ENCODE data around the gene CNNM2.

Gene CNNM2

GRCh38 chr10:103013416-103013815 lies 95.3 kb downstream of the CNNM2 start:
- no peaks in the 10 kb centered on the region for H3K36me3 ChIP-seq (ENCODE audit: insufficient read depth, low read length)
- no peaks in the 10 kb centered on the region for H3K79me2 ChIP-seq (ENCODE audit: insufficient read depth, low read length)
- no peak overlapping the region for H2AFZ ChIP-seq (ENCODE audit: low read length)
- TF ChIP-seq, protein P1, sequence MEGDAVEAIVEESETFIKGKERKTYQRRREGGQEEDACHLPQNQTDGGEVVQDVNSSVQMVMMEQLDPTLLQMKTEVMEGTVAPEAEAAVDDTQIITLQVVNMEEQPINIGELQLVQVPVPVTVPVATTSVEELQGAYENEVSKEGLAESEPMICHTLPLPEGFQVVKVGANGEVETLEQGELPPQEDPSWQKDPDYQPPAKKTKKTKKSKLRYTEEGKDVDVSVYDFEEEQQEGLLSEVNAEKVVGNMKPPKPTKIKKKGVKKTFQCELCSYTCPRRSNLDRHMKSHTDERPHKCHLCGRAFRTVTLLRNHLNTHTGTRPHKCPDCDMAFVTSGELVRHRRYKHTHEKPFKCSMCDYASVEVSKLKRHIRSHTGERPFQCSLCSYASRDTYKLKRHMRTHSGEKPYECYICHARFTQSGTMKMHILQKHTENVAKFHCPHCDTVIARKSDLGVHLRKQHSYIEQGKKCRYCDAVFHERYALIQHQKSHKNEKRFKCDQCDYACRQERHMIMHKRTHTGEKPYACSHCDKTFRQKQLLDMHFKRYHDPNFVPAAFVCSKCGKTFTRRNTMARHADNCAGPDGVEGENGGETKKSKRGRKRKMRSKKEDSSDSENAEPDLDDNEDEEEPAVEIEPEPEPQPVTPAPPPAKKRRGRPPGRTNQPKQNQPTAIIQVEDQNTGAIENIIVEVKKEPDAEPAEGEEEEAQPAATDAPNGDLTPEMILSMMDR (IDR thresholded peaks at IDR 0.05; ENCODE audit: low read length), result no peak
- no peak for TF ChIP-seq EZH2 (IDR thresholded peaks at IDR 0.05; ENCODE audit: borderline replicate concordance, low read length)
- no peak overlapping the region for H3K9ac ChIP-seq (ENCODE audit: low read length)
- H3K9me2 ChIP-seq (ENCODE audit: low read depth, low read length), result no peaks in the 10 kb centered on the region
- H3F3A ChIP-seq (ENCODE audit: insufficient read depth, low read length), result no peaks in the 10 kb centered on the region
- no peaks in the 10 kb centered on the region for H3K4me1 ChIP-seq (ENCODE audit: insufficient read depth, low read length, severe bottlenecking)
- H3K27me3 ChIP-seq (ENCODE audit: insufficient read depth, low read length), result no peaks in the 10 kb centered on the region
- no peak overlapping the region for H3K4me3 ChIP-seq (ENCODE audit: low read depth, low read length, poor library complexity, severe bottlenecking)
- H3K9me3 ChIP-seq (ENCODE audit: low read length), result no peaks in the 10 kb centered on the region
- no peak overlapping the region for H3K27ac ChIP-seq (ENCODE audit: low read depth, low read length, poor library complexity, severe bottlenecking)
- H4K20me1 ChIP-seq (ENCODE audit: insufficient read depth, low read length), result no peaks in the 10 kb centered on the region
- no peak overlapping the region for H3K4me2 ChIP-seq (ENCODE audit: low read length)

DNA sequence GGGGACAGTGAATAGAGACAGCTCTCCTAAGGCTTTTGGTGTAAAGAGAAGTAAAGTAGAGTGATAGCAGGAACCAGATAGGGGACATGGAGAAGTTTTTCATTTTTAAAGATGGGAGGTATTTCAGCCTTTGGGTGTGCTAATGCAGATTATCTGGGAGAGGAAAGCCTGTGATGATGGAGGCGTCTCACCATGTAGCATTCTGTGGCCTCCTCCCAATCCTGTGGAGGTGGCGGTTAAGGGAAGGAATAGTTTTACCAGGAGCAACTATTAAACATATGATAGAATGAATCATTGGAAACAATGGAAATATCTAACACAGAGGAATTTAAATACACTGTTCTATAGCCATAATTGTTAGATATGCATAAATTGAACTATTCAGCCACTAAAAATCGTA lies 101.3 kb downstream of the CNNM2 start:
- Histone ChIP-seq H3K9me2 (ENCODE audit: low read depth, low read length) (no peaks in the 10 kb centered on the region), H3F3A (ENCODE audit: insufficient read depth, low read length) (no peaks in the 10 kb centered on the region), H3K4me2 (ENCODE audit: low read length) (no peak overlapping the region), H3K27ac (ENCODE audit: low read depth, low read length, poor library complexity, severe bottlenecking) (no peak overlapping the region), H3K79me2 (ENCODE audit: insufficient read depth, low read length) (no peaks in the 10 kb centered on the region), H3K27me3 (ENCODE audit: insufficient read depth, low read length) (no peaks in the 10 kb centered on the region), H3K36me3 (ENCODE audit: insufficient read depth, low read length) (no peaks in the 10 kb centered on the region), H3K9ac (ENCODE audit: low read length) (no peak overlapping the region), H3K9me3 (ENCODE audit: low read length) (no peaks in the 10 kb centered on the region), H2AFZ (ENCODE audit: low read length) (no peak overlapping the region), H3K4me3 (ENCODE audit: low read depth, low read length, poor library complexity, severe bottlenecking) (no peak overlapping the region), H3K4me1 (ENCODE audit: insufficient read depth, low read length, severe bottlenecking) (no peaks in the 10 kb centered on the region), H4K20me1 (ENCODE audit: insufficient read depth, low read length) (no peaks in the 10 kb centered on the region)
- no peak for TF ChIP-seq EZH2 (IDR thresholded peaks at IDR 0.05; ENCODE audit: borderline replicate concordance, low read length)
- TF ChIP-seq, protein P1 (IDR thresholded peaks at IDR 0.05; ENCODE audit: low read length), result no peak

DNA sequence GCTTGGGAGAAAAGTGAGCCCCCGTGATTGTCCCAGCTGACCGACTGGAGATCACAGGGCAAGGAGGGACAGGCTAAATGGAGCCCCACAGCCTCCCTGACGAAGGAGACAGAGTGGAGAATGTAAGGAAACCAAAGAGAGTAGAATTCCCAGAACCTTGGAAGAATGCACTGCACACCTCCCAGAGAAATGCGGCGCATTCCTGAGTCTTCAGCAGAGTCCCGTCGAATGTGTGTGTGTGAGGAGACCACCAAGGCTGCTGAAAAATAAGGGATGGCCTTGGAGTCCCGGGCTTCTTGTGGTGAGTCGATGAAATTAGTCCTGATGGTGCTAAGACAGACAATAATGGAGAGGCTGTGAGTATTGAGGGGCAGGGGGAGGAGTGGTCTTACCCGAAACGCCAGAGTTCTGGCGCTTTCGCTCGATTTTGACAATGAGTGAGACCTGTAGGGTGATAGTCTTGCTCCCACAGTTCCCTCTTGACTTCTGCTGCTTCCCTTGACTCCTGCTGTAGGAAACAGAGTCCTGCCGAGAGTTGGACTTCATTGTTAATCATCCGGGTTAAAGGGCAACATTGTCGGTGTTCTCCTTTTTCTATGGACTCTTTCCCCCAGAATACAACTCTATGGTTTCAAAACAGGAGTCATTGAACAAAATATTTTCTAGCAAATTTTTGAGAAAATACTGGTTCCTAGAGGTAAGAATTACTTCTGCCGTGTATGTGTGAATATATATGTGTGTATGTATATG lies 103.2 kb downstream of the CNNM2 start:
- no peaks in the 10 kb centered on the region for H3K9me3 ChIP-seq (ENCODE audit: low read length)

More for the DNA sequence above, 103.2 kb downstream of the CNNM2 start:
- H3K27ac ChIP-seq (ENCODE audit: low read depth, low read length, poor library complexity, severe bottlenecking), result no peak overlapping the region
- H3K9me2 ChIP-seq (ENCODE audit: low read depth, low read length), result no peaks in the 10 kb centered on the region
- no peaks in the 10 kb centered on the region for H3F3A ChIP-seq (ENCODE audit: insufficient read depth, low read length)
- H3K27me3 ChIP-seq (ENCODE audit: insufficient read depth, low read length), result no peaks in the 10 kb centered on the region
- no peak for TF ChIP-seq EZH2 (IDR thresholded peaks at IDR 0.05; ENCODE audit: borderline replicate concordance, low read length)
- TF ChIP-seq, protein P1 (IDR thresholded peaks at IDR 0.05; ENCODE audit: low read length), result no peak
- no peaks in the 10 kb centered on the region for H3K79me2 ChIP-seq (ENCODE audit: insufficient read depth, low read length)
- H4K20me1 ChIP-seq (ENCODE audit: insufficient read depth, low read length), result no peaks in the 10 kb centered on the region
- H3K4me2 ChIP-seq (ENCODE audit: low read length), result no peak overlapping the region
- no peak overlapping the region for H3K4me3 ChIP-seq (ENCODE audit: low read depth, low read length, poor library complexity, severe bottlenecking)
- H3K4me1 ChIP-seq (ENCODE audit: insufficient read depth, low read length, severe bottlenecking), result no peaks in the 10 kb centered on the region
- no peaks in the 10 kb centered on the region for H3K36me3 ChIP-seq (ENCODE audit: insufficient read depth, low read length)
- no peak overlapping the region for H3K9ac ChIP-seq (ENCODE audit: low read length)
- H2AFZ ChIP-seq (ENCODE audit: low read length), result no peak overlapping the region
